Measurements from ENCODE around the gene SERGEF. TPM values are rescaled to one million over a fixed set of nuclear protein-coding genes. Genes with fewer than 3 reads are reported as not detected.

The SERGEF gene
- total RNA-seq, 2 donors from 2014 or later = 23.2 to 36.2 TPM

- Histone ChIP-seq H3K4me1 (no peaks in the 10 kb centered on the region), H3K4me3 (no peak overlapping the region), H3K27me3 (no peaks in the 10 kb centered on the region), H3K27ac (no peak overlapping the region), H3K9ac (ENCODE audit: low read depth in 2 of 2, low read length in 2 of 2) (no peak overlapping the region), H3K9me3 (no peaks in the 10 kb centered on the region), H3K36me3 (no peaks in the 10 kb centered on the region)
- intact Hi-C loops (cut with DNase I) = no loop called here
- no peak for DNase-seq
- TF ChIP-seq CTCF (IDR thresholded peaks at IDR 0.05) = no peak
These were observed 161.2 kb downstream of the SERGEF start for GRCh38 chr11:17851697-17852096.

GRCh38 chr11:17850336-17850735 lies 162.5 kb downstream of the SERGEF start:
- no peak overlapping the region for H3K9ac ChIP-seq (ENCODE audit: low read depth in 2 of 2, low read length in 2 of 2)
- intact Hi-C loops (cut with DNase I) = no loop called here
- H3K9me3 ChIP-seq = no peaks in the 10 kb centered on the region
- H3K27me3 ChIP-seq = no peaks in the 10 kb centered on the region
- no peak overlapping the region for H3K27ac ChIP-seq
- H3K4me3 ChIP-seq = no peak overlapping the region
- H3K36me3 ChIP-seq = no peaks in the 10 kb centered on the region
- no peak for DNase-seq
- H3K4me1 ChIP-seq = no peaks in the 10 kb centered on the region
- no peak for TF ChIP-seq CTCF (IDR thresholded peaks at IDR 0.05)

GRCh38 chr11:17848715-17849114 lies 164.1 kb downstream of the SERGEF start:
- no peak for DNase-seq
- intact Hi-C loops (cut with DNase I) = no loop called here
- Histone ChIP-seq H3K27ac (no peak overlapping the region), H3K4me3 (no peak overlapping the region), H3K9ac (ENCODE audit: low read depth in 2 of 2, low read length in 2 of 2) (no peak overlapping the region), H3K36me3 (no peaks in the 10 kb centered on the region), H3K4me1 (no peaks in the 10 kb centered on the region), H3K27me3 (no peaks in the 10 kb centered on the region), H3K9me3 (no peaks in the 10 kb centered on the region)
- TF ChIP-seq CTCF (IDR thresholded peaks at IDR 0.05) = no peak

GRCh38 chr11:17846852-17847453 lies 165.9 kb downstream of the SERGEF start:
- H3K36me3 ChIP-seq = no peaks in the 10 kb centered on the region
- intact Hi-C loops (cut with DNase I) = no loop called here
- no peak for DNase-seq
- H3K4me3 ChIP-seq = no peak overlapping the region
- H3K4me1 ChIP-seq = no peaks in the 10 kb centered on the region
- no peak overlapping the region for H3K9ac ChIP-seq (ENCODE audit: low read depth in 2 of 2, low read length in 2 of 2)
- no peak for TF ChIP-seq CTCF (IDR thresholded peaks at IDR 0.05)
- H3K27me3 ChIP-seq = no peaks in the 10 kb centered on the region
- no peak overlapping the region for H3K27ac ChIP-seq
- no peaks in the 10 kb centered on the region for H3K9me3 ChIP-seq

- Histone ChIP-seq H3K27ac (no peak overlapping the region), H3K4me1 (no peaks in the 10 kb centered on the region), H3K4me3 (no peak overlapping the region), H3K9ac (ENCODE audit: low read depth in 2 of 2, low read length in 2 of 2) (no peak overlapping the region), H3K9me3 (no peaks in the 10 kb centered on the region), H3K27me3 (no peaks in the 10 kb centered on the region), H3K36me3 (no peaks in the 10 kb centered on the region)
- no peak for TF ChIP-seq CTCF (IDR thresholded peaks at IDR 0.05)
- intact Hi-C loops (cut with DNase I) = no loop called here
- no peak for DNase-seq
These were observed 167.4 kb downstream of the SERGEF start for GRCh38 chr11:17845431-17845881.
